Effector memory CD8-positive, alpha-beta T cell (primary cell): ENCODE measurements around the gene CFAP45.

Source experiments
- ATAC-seq: fragments of 150-1000 bp; cut with Tn5 transposase; replicated peaks from 2 replicates; pipeline ENCODE4 v1.10.0; 2021; ENCODE audit warnings: mild to moderate bottlenecking, moderate library complexity
- DNase-seq, 3 experiments: peaks; one replicate each; pipeline ENCODE4 v3.0.0; 2021
- H3K27ac Mint-ChIP-seq, 2 donors: one replicate each; pipeline ENCODE4 v1.8.0; 2022; ENCODE audit warnings: mild to moderate bottlenecking in 2 of 2, mixed read lengths in 2 of 2, moderate library complexity in 2 of 2
- H3K27me3 Mint-ChIP-seq, 2 donors: one replicate each; pipeline ENCODE4 v1.8.0; 2022; ENCODE audit warnings: mixed read lengths in 2 of 2
- H3K36me3 Mint-ChIP-seq: one replicate; pipeline ENCODE4 v1.8.0; 2022; ENCODE audit warnings: mild to moderate bottlenecking, moderate library complexity, mixed read lengths; ENCODE audit not compliant: insufficient read depth
- H3K4me1 Mint-ChIP-seq, 2 donors: one replicate each; pipeline ENCODE4 v1.8.0; 2022; ENCODE audit warnings: low read depth in 2 of 2, mixed read lengths in 2 of 2
- H3K4me3 Mint-ChIP-seq, 2 donors: one replicate each; pipeline ENCODE4 v1.8.0; 2022; ENCODE audit warnings: mild to moderate bottlenecking in 2 of 2, mixed read lengths in 2 of 2, moderate library complexity in 2 of 2
- H3K9me3 Mint-ChIP-seq, 2 donors: one replicate each; pipeline ENCODE4 v1.8.0; 2022; ENCODE audit warnings: mixed read lengths in 2 of 2

Gene CFAP45

GRCh38 chr1:159879136-159879535, 20.8 kb downstream of the CFAP45 start:
- H3K36me3 Mint-ChIP-seq = peaks cover 7% of the 10 kb centered on the region
- no peaks in the 10 kb centered on the region for H3K27me3 Mint-ChIP-seq
- H3K9me3 Mint-ChIP-seq = no peaks in the 10 kb centered on the region
- DNase-seq (no peak), ATAC-seq (no peak)
- H3K4me3 Mint-ChIP-seq = no peak overlapping the region
- H3K27ac Mint-ChIP-seq = no peak overlapping the region
- H3K4me1 Mint-ChIP-seq = no peaks in the 10 kb centered on the region

GRCh38 chr1:159877695-159878444, 22.1 kb downstream of the CFAP45 start:
- H3K27ac Mint-ChIP-seq = no peak overlapping the region
- H3K4me3 Mint-ChIP-seq = no peak overlapping the region
- no peaks in the 10 kb centered on the region for H3K9me3 Mint-ChIP-seq
- DNase-seq (no peak), ATAC-seq (no peak)
- no peaks in the 10 kb centered on the region for H3K4me1 Mint-ChIP-seq
- H3K36me3 Mint-ChIP-seq = peaks cover 7% of the 10 kb centered on the region
- peaks cover 0 to 11% of the 10 kb centered on the region in 2 donors for H3K27me3 Mint-ChIP-seq

- Mint-ChIP-seq H3K4me1 (peaks cover 6 to 14% of the 10 kb centered on the region in 2 donors), H3K27ac (peak overlapping the region in 1 of 2 donors; percentile 15), H3K27me3 (peaks cover 0 to 32% of the 10 kb centered on the region in 2 donors), H3K9me3 (no peaks in the 10 kb centered on the region), H3K36me3 (peaks cover 7% of the 10 kb centered on the region), H3K4me3 (no peak overlapping the region)
- ATAC-seq (no peak), DNase-seq (no peak)
Measured at GRCh38 chr1:159873530-159874143, 26.3 kb downstream of the CFAP45 start.

- H3K36me3 Mint-ChIP-seq = peaks cover 7% of the 10 kb centered on the region
- DNase-seq (no peak), ATAC-seq (no peak)
- H3K27me3 Mint-ChIP-seq = peaks cover 0 to 32% of the 10 kb centered on the region in 2 donors
- no peaks in the 10 kb centered on the region for H3K9me3 Mint-ChIP-seq
- peaks cover 6 to 14% of the 10 kb centered on the region in 2 donors for H3K4me1 Mint-ChIP-seq
- peak overlapping the region; percentile 15 to 35 for H3K27ac Mint-ChIP-seq
- no peak overlapping the region for H3K4me3 Mint-ChIP-seq
Measured at GRCh38 chr1:159872891-159873290, 27.1 kb downstream of the CFAP45 start.

- Mint-ChIP-seq H3K36me3 (peaks cover 9% of the 10 kb centered on the region), H3K9me3 (no peaks in the 10 kb centered on the region), H3K27me3 (peaks cover 0 to 32% of the 10 kb centered on the region in 2 donors), H3K27ac (no peak overlapping the region), H3K4me1 (peaks cover 17 to 28% of the 10 kb centered on the region in 2 donors), H3K4me3 (no peak overlapping the region)
- no peak for DNase-seq
- ATAC-seq = no peak
Measured at GRCh38 chr1:159870704-159871103, 29.3 kb downstream of the CFAP45 start.

GRCh38 chr1:159869607-159870006, 30.4 kb downstream of the CFAP45 start:
- Mint-ChIP-seq H3K27me3 (peaks cover 0 to 32% of the 10 kb centered on the region in 2 donors), H3K4me1 (peaks cover 17 to 28% of the 10 kb centered on the region in 2 donors), H3K4me3 (no peak overlapping the region), H3K36me3 (peaks cover 5% of the 10 kb centered on the region), H3K9me3 (no peaks in the 10 kb centered on the region), H3K27ac (peak overlapping the region in 1 of 2 donors; percentile 41)
- ATAC-seq = no peak
- no peak for DNase-seq

- Mint-ChIP-seq H3K27ac (peak overlapping the region; percentile 30 to 41), H3K9me3 (no peaks in the 10 kb centered on the region), H3K27me3 (peaks cover 0 to 32% of the 10 kb centered on the region in 2 donors), H3K36me3 (peaks cover 5% of the 10 kb centered on the region), H3K4me1 (peaks cover 19 to 28% of the 10 kb centered on the region in 2 donors), H3K4me3 (no peak overlapping the region)
- peak; percentile 31 for ATAC-seq
- DNase-seq = no peak
Measured at GRCh38 chr1:159869173-159869572, 30.8 kb downstream of the CFAP45 start.

- Mint-ChIP-seq H3K9me3 (no peaks in the 10 kb centered on the region), H3K27ac (peak overlapping the region; percentile 30 to 41)
Measured at GRCh38 chr1:159868766-159869165, 31.2 kb downstream of the CFAP45 start.

GRCh38 chr1:159867664-159868026, 32.3 kb downstream of the CFAP45 start:
- no peak for DNase-seq
- Mint-ChIP-seq H3K4me1 (peaks cover 23 to 28% of the 10 kb centered on the region in 2 donors), H3K27ac (no peak overlapping the region), H3K9me3 (no peaks in the 10 kb centered on the region), H3K4me3 (no peak overlapping the region), H3K27me3 (peaks cover 0 to 26% of the 10 kb centered on the region in 2 donors), H3K36me3 (peaks cover 5% of the 10 kb centered on the region)
- ATAC-seq = no peak

More at GRCh38 chr1:159868766-159869165, 31.2 kb downstream of the CFAP45 start:
- peaks cover 0 to 30% of the 10 kb centered on the region in 2 donors for H3K27me3 Mint-ChIP-seq
- DNase-seq = no peak
- no peak for ATAC-seq
- peaks cover 21 to 28% of the 10 kb centered on the region in 2 donors for H3K4me1 Mint-ChIP-seq
- no peak overlapping the region for H3K4me3 Mint-ChIP-seq
- H3K36me3 Mint-ChIP-seq = peaks cover 5% of the 10 kb centered on the region

GRCh38 chr1:159866905-159867663, 32.9 kb downstream of the CFAP45 start:
- DNase-seq (no peak), ATAC-seq (no peak)
- Mint-ChIP-seq H3K9me3 (no peaks in the 10 kb centered on the region), H3K36me3 (peaks cover 5% of the 10 kb centered on the region), H3K27me3 (peaks cover 0 to 24% of the 10 kb centered on the region in 2 donors), H3K27ac (peak overlapping the region in 1 of 2 donors; percentile 42), H3K4me1 (peaks cover 23 to 28% of the 10 kb centered on the region in 2 donors), H3K4me3 (no peak overlapping the region)

- H3K9me3 Mint-ChIP-seq = no peaks in the 10 kb centered on the region
- peaks cover 0 to 20% of the 10 kb centered on the region in 2 donors for H3K27me3 Mint-ChIP-seq
- H3K36me3 Mint-ChIP-seq = peaks cover 5% of the 10 kb centered on the region
- H3K27ac Mint-ChIP-seq = no peak overlapping the region
- no peak overlapping the region for H3K4me3 Mint-ChIP-seq
- ATAC-seq (no peak), DNase-seq (no peak)
- H3K4me1 Mint-ChIP-seq = peaks cover 24 to 25% of the 10 kb centered on the region in 2 donors
Measured at GRCh38 chr1:159866066-159866465, 33.9 kb downstream of the CFAP45 start.

- H3K27ac Mint-ChIP-seq = no peak overlapping the region
- H3K4me3 Mint-ChIP-seq = no peak overlapping the region
- H3K9me3 Mint-ChIP-seq = no peaks in the 10 kb centered on the region
- DNase-seq = no peak
- H3K36me3 Mint-ChIP-seq = peaks cover 5% of the 10 kb centered on the region
- peaks cover 0 to 13% of the 10 kb centered on the region in 2 donors for H3K27me3 Mint-ChIP-seq
- peaks cover 20 to 24% of the 10 kb centered on the region in 2 donors for H3K4me1 Mint-ChIP-seq
- ATAC-seq = no peak
Measured at GRCh38 chr1:159864262-159864661, 35.7 kb downstream of the CFAP45 start.

GRCh38 chr1:159862557-159862956, 37.4 kb downstream of the CFAP45 start, which contains the start of gene VSIG8:
TSS of gene VSIG8 (minus strand) at chr1:159862657. CDS start at chr1:159862521, 136 bp downstream.
- peak within 1 kb of the TSS in 1 of 2 donors; percentile 52 for H3K27ac Mint-ChIP-seq
- H3K4me3 Mint-ChIP-seq = no peak within 1 kb of the TSS
- H3K36me3 Mint-ChIP-seq = peaks cover 1% of the 10 kb centered on the region
- H3K9me3 Mint-ChIP-seq = no peaks in the 10 kb centered on the region
- DNase-seq (no peak), ATAC-seq (no peak)
- H3K27me3 Mint-ChIP-seq = peaks cover 0 to 13% of the 10 kb centered on the region in 2 donors
- peaks cover 14 to 18% of the 10 kb centered on the region in 2 donors for H3K4me1 Mint-ChIP-seq
